KMS-11 (cell line): ENCODE data around the gene PTGER3.

Experiments
- H2AFZ ChIP-seq: fragments of 200-600 bp; sonication (generic); 2 replicates; pipeline ENCODE4 v1.6.1; 2016; ENCODE audit warnings: antibody characterized with exemption, mixed run types, low read depth
- H3K27ac ChIP-seq: fragments of 200-600 bp; sonication (generic); 2 replicates; pipeline ENCODE4 v1.6.1; 2016; ENCODE audit warnings: mild to moderate bottlenecking, mixed run types
- H3K27me3 ChIP-seq: fragments of 200-600 bp; sonication (generic); 2 replicates; pipeline ENCODE4 v1.6.1; 2017; ENCODE audit warnings: mild to moderate bottlenecking, low read depth, mixed run types, moderate library complexity; ENCODE audit not compliant: insufficient read depth
- H3K36me3 ChIP-seq: fragments of 200-600 bp; sonication (generic); 2 replicates; pipeline ENCODE4 v1.6.1; 2017; ENCODE audit warnings: mild to moderate bottlenecking, mixed run types; ENCODE audit not compliant: insufficient read depth
- H3K4me1 ChIP-seq: fragments of 200-600 bp; sonication (generic); 2 replicates; pipeline ENCODE4 v1.6.1; 2016; ENCODE audit warnings: mild to moderate bottlenecking, low read depth, mixed run types; ENCODE audit not compliant: poor library complexity, severe bottlenecking
- H3K4me2 ChIP-seq: fragments of 200-600 bp; sonication (generic); 2 replicates; pipeline ENCODE4 v1.7.0; 2016; ENCODE audit warnings: mild to moderate bottlenecking, mixed run types
- H3K4me3 ChIP-seq: fragments of 200-600 bp; sonication (generic); IDR thresholded peaks from 2 replicates; pipeline ENCODE4 v1.6.1; 2017; ENCODE audit warnings: low read depth, low read length, mixed read lengths; ENCODE audit not compliant: insufficient read depth
- H3K79me2 ChIP-seq: fragments of 200-600 bp; sonication (generic); 2 replicates; pipeline ENCODE4 v1.6.1; 2016; ENCODE audit warnings: low read depth, mixed run types; ENCODE audit not compliant: insufficient read depth
- H3K9ac ChIP-seq: fragments of 200-600 bp; sonication (generic); 2 replicates; pipeline ENCODE4 v1.6.1; 2016; ENCODE audit warnings: mild to moderate bottlenecking, mixed run types
- H4K20me1 ChIP-seq: fragments of 200-600 bp; sonication (generic); 2 replicates; pipeline ENCODE4 v1.6.1; 2016; ENCODE audit warnings: mild to moderate bottlenecking, mixed run types; ENCODE audit not compliant: insufficient read depth
- TF ChIP-seq, protein P1 (sequence below): fragments of 200-600 bp; sonication (generic); conservative IDR thresholded peaks from 2 replicates; pipeline ENCODE4 v1.6.1; 2017; ENCODE audit warnings: low read depth, mild to moderate bottlenecking, antibody characterized with exemption, low read length, moderate library complexity, mixed read lengths

Gene PTGER3

GRCh38 chr1:70948396-70949017, 99.1 kb downstream of the PTGER3 start:
- Histone ChIP-seq H4K20me1 (no peaks in the 10 kb centered on the region), H3K4me2 (no peak overlapping the region), H3K27ac (no peak overlapping the region), H3K36me3 (no peaks in the 10 kb centered on the region), H3K4me3 (no peak overlapping the region), H3K79me2 (no peaks in the 10 kb centered on the region), H3K27me3 (no peaks in the 10 kb centered on the region), H3K4me1 (peaks cover 9% of the 10 kb centered on the region), H3K9ac (no peak overlapping the region), H2AFZ (no peak overlapping the region)
- TF ChIP-seq, protein P1, sequence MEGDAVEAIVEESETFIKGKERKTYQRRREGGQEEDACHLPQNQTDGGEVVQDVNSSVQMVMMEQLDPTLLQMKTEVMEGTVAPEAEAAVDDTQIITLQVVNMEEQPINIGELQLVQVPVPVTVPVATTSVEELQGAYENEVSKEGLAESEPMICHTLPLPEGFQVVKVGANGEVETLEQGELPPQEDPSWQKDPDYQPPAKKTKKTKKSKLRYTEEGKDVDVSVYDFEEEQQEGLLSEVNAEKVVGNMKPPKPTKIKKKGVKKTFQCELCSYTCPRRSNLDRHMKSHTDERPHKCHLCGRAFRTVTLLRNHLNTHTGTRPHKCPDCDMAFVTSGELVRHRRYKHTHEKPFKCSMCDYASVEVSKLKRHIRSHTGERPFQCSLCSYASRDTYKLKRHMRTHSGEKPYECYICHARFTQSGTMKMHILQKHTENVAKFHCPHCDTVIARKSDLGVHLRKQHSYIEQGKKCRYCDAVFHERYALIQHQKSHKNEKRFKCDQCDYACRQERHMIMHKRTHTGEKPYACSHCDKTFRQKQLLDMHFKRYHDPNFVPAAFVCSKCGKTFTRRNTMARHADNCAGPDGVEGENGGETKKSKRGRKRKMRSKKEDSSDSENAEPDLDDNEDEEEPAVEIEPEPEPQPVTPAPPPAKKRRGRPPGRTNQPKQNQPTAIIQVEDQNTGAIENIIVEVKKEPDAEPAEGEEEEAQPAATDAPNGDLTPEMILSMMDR: no peak

DNA sequence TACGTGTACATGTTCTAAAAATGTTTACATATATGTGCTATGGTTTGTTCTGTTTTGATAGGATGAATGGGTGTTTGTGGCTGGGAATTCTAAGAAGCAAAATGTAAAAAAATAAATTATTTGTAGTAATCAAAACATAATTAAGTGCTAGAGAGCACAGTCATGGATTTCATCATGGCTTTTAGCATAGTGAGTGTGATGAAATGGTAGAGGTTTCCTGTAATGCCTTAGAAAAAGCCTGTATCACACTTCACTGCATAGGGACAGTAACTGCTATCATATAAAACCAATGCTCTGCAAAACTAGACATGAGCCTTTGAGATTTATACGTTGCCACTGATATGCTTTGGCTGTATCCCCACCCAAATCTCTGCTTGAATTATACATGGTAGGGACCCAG, 99.8 kb downstream of the PTGER3 start:
- H3K9ac ChIP-seq: no peak overlapping the region
- TF ChIP-seq, protein P1: no peak
- no peaks in the 10 kb centered on the region for H3K36me3 ChIP-seq
- no peaks in the 10 kb centered on the region for H3K27me3 ChIP-seq
- H3K4me1 ChIP-seq: peaks cover 14% of the 10 kb centered on the region
- H3K27ac ChIP-seq: no peak overlapping the region
- H4K20me1 ChIP-seq: no peaks in the 10 kb centered on the region
- no peaks in the 10 kb centered on the region for H3K79me2 ChIP-seq
- no peak overlapping the region for H3K4me2 ChIP-seq
- H2AFZ ChIP-seq: no peak overlapping the region
- H3K4me3 ChIP-seq: no peak overlapping the region

GRCh38 chr1:70945676-70946075, 101.9 kb downstream of the PTGER3 start:
- H3K4me3 ChIP-seq: no peak overlapping the region
- H3K27me3 ChIP-seq: no peaks in the 10 kb centered on the region
- H3K9ac ChIP-seq: no peak overlapping the region
- no peak overlapping the region for H3K27ac ChIP-seq
- H3K4me1 ChIP-seq: peaks cover 14% of the 10 kb centered on the region
- no peak overlapping the region for H3K4me2 ChIP-seq
- TF ChIP-seq, protein P1: no peak
- H3K79me2 ChIP-seq: no peaks in the 10 kb centered on the region
- H4K20me1 ChIP-seq: no peaks in the 10 kb centered on the region
- H3K36me3 ChIP-seq: no peaks in the 10 kb centered on the region
- H2AFZ ChIP-seq: no peak overlapping the region

GRCh38 chr1:70945251-70945650, 102.4 kb downstream of the PTGER3 start:
- Histone ChIP-seq H3K36me3 (no peaks in the 10 kb centered on the region), H2AFZ (no peak overlapping the region), H3K4me3 (no peak overlapping the region), H3K79me2 (no peaks in the 10 kb centered on the region), H3K4me2 (no peak overlapping the region), H3K4me1 (peaks cover 14% of the 10 kb centered on the region), H3K27ac (no peak overlapping the region), H3K9ac (no peak overlapping the region), H3K27me3 (no peaks in the 10 kb centered on the region), H4K20me1 (no peaks in the 10 kb centered on the region)
- TF ChIP-seq, protein P1: no peak
